H1 (cell line): ENCODE measurements around the gene KIF4A. TPM values are rescaled to one million over a fixed set of nuclear protein-coding genes. Genes with fewer than 3 reads are reported as not detected.

Experiments
- CTCF ChIA-PET: fragments of 300-600 bp; sonication (Branson Sonifier 250); formaldehyde crosslinking; loops from one replicate; lab custom pipeline; 2021; ENCODE audit not compliant: partially characterized antibody; lab: Charles Lee
- POLR2A ChIA-PET: fragments of 300-600 bp; sonication (Branson Sonifier 250); formaldehyde crosslinking; loops from one replicate; lab custom pipeline; 2021; ENCODE audit warnings: inconsistent platforms; ENCODE audit not compliant: partially characterized antibody; lab: Charles Lee
- DNase-seq, 2 experiments: peaks; one replicate each; pipeline versions ENCODE4 v3.0.0 to v3.0.0-alpha.2; 2010 to 2022; ENCODE audit warnings: low spot score in 2 of 2, low read depth in 1 of 2, mixed read lengths in 1 of 2
- FAIRE-seq: peaks from 2 replicates; lab custom pipeline; 2011; peaks lifted over from hg19 to GRCh38; lab: Jason Lieb, UNC
- H2AFZ ChIP-seq: 2 replicates; pipeline ENCODE4 v1.8.1; 2012; ENCODE audit warnings: low read length, inconsistent platforms
- H2AK5ac ChIP-seq: 2 replicates; pipeline ENCODE4 v1.6.1; 2013; ENCODE audit warnings: low read depth, low read length
- H2BK120ac ChIP-seq: replicated peaks from 2 replicates; pipeline ENCODE3; 2013; ENCODE audit warnings: low read depth, low read length, inconsistent platforms
- H2BK12ac ChIP-seq: 2 replicates; pipeline ENCODE4 v1.6.1; 2013; ENCODE audit warnings: low read depth, low read length
- H2BK15ac ChIP-seq: 2 replicates; pipeline ENCODE4 v1.6.1; 2013; ENCODE audit warnings: low read length
- H2BK20ac ChIP-seq: 2 replicates; pipeline ENCODE4 v1.6.1; 2013; ENCODE audit warnings: low read length
- H2BK5ac ChIP-seq: 2 replicates; pipeline ENCODE4 v1.6.1; 2013; ENCODE audit warnings: low read depth, low read length
- H3K14ac ChIP-seq: 2 replicates; pipeline ENCODE4 v1.6.1; 2013; ENCODE audit warnings: inconsistent platforms; ENCODE audit not compliant: insufficient read length
- H3K18ac ChIP-seq: 2 replicates; pipeline ENCODE4 v1.6.1; 2013; ENCODE audit warnings: low read length; ENCODE audit errors: extremely low read depth
- H3K23ac ChIP-seq: 2 replicates; pipeline ENCODE4 v1.6.1; 2013; ENCODE audit warnings: inconsistent platforms; ENCODE audit not compliant: insufficient read length
- H3K23me2 ChIP-seq: 2 replicates; pipeline ENCODE4 v1.6.1; 2013; ENCODE audit warnings: low read depth, low read length
- H3K27ac ChIP-seq: 2 replicates; pipeline ENCODE4 v1.6.1; 2011; ENCODE audit warnings: low read depth, low read length, inconsistent platforms
- H3K27me3 ChIP-seq, 4 experiments: replicated peaks in 1 of 4; 1 replicate in 1 of 4; 2 replicates in 3 of 4; pipeline versions ENCODE4 v1.6.1 to v1.8.1; 2011 to 2013; ENCODE audit warnings: low read length in 3 of 4, mild to moderate bottlenecking in 3 of 4, inconsistent platforms in 2 of 4, mixed read lengths in 2 of 4, moderate library complexity in 1 of 4; ENCODE audit not compliant: control insufficient read depth in 3 of 4, insufficient read depth in 3 of 4; ENCODE audit errors: extremely low read depth in 1 of 4
- H3K36me3 ChIP-seq, 4 experiments: 2 replicates each; pipeline versions ENCODE4 v1.6.1 to v1.8.1; 2011 to 2013; ENCODE audit warnings: mild to moderate bottlenecking in 4 of 4, low read length in 3 of 4, moderate library complexity in 2 of 4, control low read depth in 1 of 4, inconsistent platforms in 1 of 4; ENCODE audit not compliant: insufficient read depth in 4 of 4, control insufficient read depth in 2 of 4
- H3K4ac ChIP-seq: replicated peaks from 2 replicates; pipeline ENCODE3; 2013; ENCODE audit warnings: low read length, low read depth, mixed read lengths, inconsistent platforms; ENCODE audit not compliant: insufficient read length
- H3K4me1 ChIP-seq, 4 experiments: replicated peaks in 1 of 4; 1 replicate in 1 of 4; 2 replicates in 3 of 4; pipeline versions ENCODE4 v1.6.1 to v1.8.1; 2011 to 2013; ENCODE audit warnings: low read length in 3 of 4, inconsistent platforms in 2 of 4, mixed read lengths in 1 of 4; ENCODE audit not compliant: insufficient read depth in 4 of 4, control insufficient read depth in 3 of 4
- H3K4me2 ChIP-seq, 2 experiments: 2 replicates each; pipeline versions ENCODE4 v1.6.1 to v1.8.1; 2011 to 2013; ENCODE audit warnings: low read depth in 2 of 2, low read length in 2 of 2, control low read depth in 1 of 2, inconsistent platforms in 1 of 2, mild to moderate bottlenecking in 1 of 2; ENCODE audit not compliant: insufficient read depth in 1 of 2
- H3K4me3 ChIP-seq, 4 experiments: fragments of 200-600, 300-600 bp in 1 of 4; sonication (generic), shearing (Covaris generic), sonication (Bioruptor Twin) in 1 of 4; 2 replicates each; pipeline versions ENCODE4 v1.5.1 to v1.8.1; 2011 to 2016; ENCODE audit warnings: low read length in 4 of 4, low read depth in 3 of 4, control low read depth in 2 of 4, inconsistent platforms in 2 of 4, mild to moderate bottlenecking in 2 of 4, mixed read lengths in 1 of 4, moderate library complexity in 1 of 4; ENCODE audit not compliant: insufficient read depth in 2 of 4; ENCODE audit errors: extremely low read depth in 1 of 4
- H3K56ac ChIP-seq: replicated peaks from 2 replicates; pipeline ENCODE3; 2013; ENCODE audit warnings: low read depth, mild to moderate bottlenecking, mixed read lengths, low read length, inconsistent platforms; ENCODE audit not compliant: insufficient read length
- H3K79me1 ChIP-seq: 2 replicates; pipeline ENCODE4 v1.6.1; 2013; ENCODE audit warnings: low read depth, low read length, control low read depth
- H3K79me2 ChIP-seq, 2 experiments: 2 replicates each; pipeline versions ENCODE4 v1.6.1 to v1.8.1; 2012 to 2013; ENCODE audit warnings: low read length in 2 of 2, mild to moderate bottlenecking in 2 of 2, inconsistent platforms in 1 of 2; ENCODE audit not compliant: insufficient read depth in 2 of 2, control insufficient read depth in 1 of 2
- H3K9ac ChIP-seq, 4 experiments: replicated peaks in 1 of 4; 1 replicate in 1 of 4; 2 replicates in 3 of 4; pipeline versions ENCODE4 v1.6.1 to v1.8.1; 2011 to 2013; ENCODE audit warnings: low read depth in 3 of 4, low read length in 3 of 4, control low read depth in 2 of 4, mild to moderate bottlenecking in 2 of 4, moderate library complexity in 2 of 4, inconsistent platforms in 1 of 4; ENCODE audit errors: extremely low read depth in 1 of 4
- H3K9me3 ChIP-seq, 2 experiments: 2 replicates each; pipeline versions ENCODE4 v1.6.1 to v1.8.1; 2012 to 2013; ENCODE audit warnings: mild to moderate bottlenecking in 2 of 2, moderate library complexity in 2 of 2, control low read depth in 1 of 2, inconsistent platforms in 1 of 2, low read depth in 1 of 2, low read length in 1 of 2, mixed read lengths in 1 of 2; ENCODE audit not compliant: insufficient read depth in 2 of 2
- H4K20me1 ChIP-seq, 2 experiments: replicated peaks in 1 of 2; 2 replicates each; pipeline versions ENCODE3 to v1.8.1; 2011 to 2013; ENCODE audit warnings: inconsistent platforms in 2 of 2, low read length in 2 of 2, mild to moderate bottlenecking in 1 of 2; ENCODE audit not compliant: insufficient read depth in 2 of 2, control insufficient read depth in 1 of 2
- H4K5ac ChIP-seq: 2 replicates; pipeline ENCODE4 v1.6.1; 2013; ENCODE audit warnings: low read length, low read depth, mixed read lengths, inconsistent platforms; ENCODE audit not compliant: insufficient read length
- H4K8ac ChIP-seq: 2 replicates; pipeline ENCODE4 v1.8.0; 2013; ENCODE audit warnings: mild to moderate bottlenecking, moderate library complexity, low read length, inconsistent platforms; ENCODE audit not compliant: insufficient read depth; ENCODE audit errors: extremely low read depth
- H4K91ac ChIP-seq: replicated peaks from 2 replicates; pipeline ENCODE3; 2013; ENCODE audit warnings: low read length, mixed read lengths, inconsistent platforms; ENCODE audit not compliant: insufficient read length
- KDM4A ChIP-seq: IDR thresholded peaks from one replicate; pipeline ENCODE4 v1.7.1; 2012; ENCODE audit warnings: low read depth, mild to moderate bottlenecking, moderate library complexity, low read length, inconsistent platforms; ENCODE audit not compliant: severe bottlenecking
- TCF12 ChIP-seq: IDR thresholded peaks from 2 replicates; pipeline ENCODE4 v1.6.1; 2011; ENCODE audit warnings: low read depth, mild to moderate bottlenecking, low read length
- WGBS, 2 experiments: shearing (Covaris generic) in 1 of 2; methylation state at CpG; one replicate each; pipeline versions ENCODE4 v1.1.6 to v1.1.7; 2013 to 2015; ENCODE audit warnings: low lambda C conversion rate in 2 of 2, mixed read lengths in 2 of 2, inconsistent platforms in 1 of 2, low coverage in 1 of 2, missing lambda C conversion rate in 1 of 2; ENCODE audit not compliant: insufficient replicate concordance in 2 of 2, insufficient coverage in 1 of 2, insufficient read length in 1 of 2; ENCODE audit errors: extremely low coverage in 1 of 2, missing lambda C conversion rate in 1 of 2; 5-methylcytosine and 5-hydroxymethylcytosine counted together
- polyA plus RNA-seq, 7 experiments: library from polyadenylated mRNA; depleted of rRNA in 3 of 7; stranded (reverse) in 5 of 7; unstranded in 2 of 7; fragments of >200 nt in 5 of 7; fragments of 200-250 nt in 2 of 7; gene quantifications; 1 replicate in 5 of 7; 2 replicates in 1 of 7; 4 replicates in 1 of 7; pipeline versions ENCODE4 v1.2.1 to v1.2.3, GENCODE V29; 2011 to 2013; ENCODE audit warnings: missing spikeins in 2 of 7, mixed read lengths in 2 of 7
- total RNA-seq: library from RNA; stranded (reverse); fragmentation: NEBNext Ultra II Directional; extraction: Animal tissue kit (Norgen Biotek cat#: 25700); gene quantifications from 2 replicates; pipeline ENCODE4 v1.2.1, GENCODE V29; 2021

Gene KIF4A
- total and polyA plus RNA-seq, 2 of the 8 experiments (the other 6 are each of a cell fraction or from before 2014, with no cell fraction given) = 10.9 to 35.7 TPM

DNA sequence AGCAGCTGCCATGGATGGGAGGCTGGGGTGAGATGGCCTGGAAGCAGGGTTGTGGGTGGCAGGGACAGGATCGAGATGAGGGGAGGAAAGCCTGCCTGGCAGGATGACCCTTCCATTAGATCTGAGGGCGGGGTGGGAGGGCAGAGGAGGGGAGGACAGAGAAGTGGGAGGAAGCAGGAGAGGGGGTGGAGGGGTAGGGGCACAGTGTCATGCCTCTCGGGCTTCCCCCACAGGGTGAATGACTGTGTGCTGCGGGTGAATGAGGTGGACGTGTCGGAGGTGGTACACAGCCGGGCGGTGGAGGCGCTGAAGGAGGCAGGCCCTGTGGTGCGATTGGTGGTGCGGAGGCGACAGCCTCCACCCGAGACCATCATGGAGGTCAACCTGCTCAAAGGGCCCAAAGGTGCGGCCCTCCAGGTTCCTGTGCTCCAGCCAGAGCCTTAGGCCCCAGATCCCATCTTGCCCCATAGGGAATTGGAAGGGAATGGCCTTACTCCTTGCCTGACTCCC lies 159.6 kb downstream of the KIF4A start:
- Histone ChIP-seq H4K20me1 (no peaks in the 10 kb centered on the region), H3K4me2 (no peak overlapping the region), H3K4ac (no peak overlapping the region), H2BK5ac (no peak overlapping the region), H3K79me1 (no peaks in the 10 kb centered on the region), H3K4me3 (no peak overlapping the region), H3K36me3 (no peaks in the 10 kb centered on the region), H3K27ac (no peak overlapping the region), H3K23ac (no peak overlapping the region), H2BK15ac (no peak overlapping the region), H3K14ac (no peak overlapping the region), H2AFZ (no peak overlapping the region), H3K4me1 (peaks cover 0 to 14% (median 3%) of the 10 kb centered on the region in 4 experiments; a peak in 6 of 7 replicates), H3K23me2 (peaks cover 1% of the 10 kb centered on the region; the same call in 1 of the 2 replicates), H2BK120ac (no peak overlapping the region), H3K56ac (no peak overlapping the region), H2AK5ac (no peak overlapping the region), H2BK20ac (no peak overlapping the region), H3K27me3 (peaks cover 0 to 12% (median 10%) of the 10 kb centered on the region in 4 experiments; a peak in 4 of 7 replicates), H3K18ac (no peak overlapping the region), H4K5ac (no peak overlapping the region), H4K91ac (no peak overlapping the region), H4K8ac (no peak overlapping the region), H2BK12ac (no peak overlapping the region), H3K9ac (no peak overlapping the region), H3K79me2 (no peaks in the 10 kb centered on the region), H3K9me3 (no peaks in the 10 kb centered on the region)
- no CpG with 5 or more reads among the region's 14 CpGs for WGBS, 2 experiments
- CTCF ChIA-PET = interaction anchor here (0.6 kb wide), 1 partner anchor 51 kb away, joined by 3 read pairs; no protein-coding TSS in a partner anchor
- TF ChIP-seq TCF12 = no peak
- no peak for TF ChIP-seq KDM4A
- DNase-seq (no peak), FAIRE-seq (no peak)
- POLR2A ChIA-PET = interaction anchor here (1.0 kb wide), 1 partner anchor 24 kb away, joined by 3 read pairs; no protein-coding TSS in a partner anchor
